Central memory CD4-positive, alpha-beta T cell (primary cell): Measurements from ENCODE around the gene COMMD6.
"Not testable (repeated sequence)": the region's sequence is repeated elsewhere in the genome, so short reads cannot be mapped to it uniquely, and the experiment has no call there.

ENCODE experiments used
- DNase-seq: peaks from one replicate; pipeline ENCODE4 v3.0.0; 2022
- total RNA-seq, 3 experiments: gene quantifications; one replicate each; lab custom pipeline; 2026; lab: John Stamatoyannopoulos, UW

COMMD6 gene
- total RNA-seq: 20.3 to 75.0 (median 30.7) reads per million in 3 experiments

DNA sequence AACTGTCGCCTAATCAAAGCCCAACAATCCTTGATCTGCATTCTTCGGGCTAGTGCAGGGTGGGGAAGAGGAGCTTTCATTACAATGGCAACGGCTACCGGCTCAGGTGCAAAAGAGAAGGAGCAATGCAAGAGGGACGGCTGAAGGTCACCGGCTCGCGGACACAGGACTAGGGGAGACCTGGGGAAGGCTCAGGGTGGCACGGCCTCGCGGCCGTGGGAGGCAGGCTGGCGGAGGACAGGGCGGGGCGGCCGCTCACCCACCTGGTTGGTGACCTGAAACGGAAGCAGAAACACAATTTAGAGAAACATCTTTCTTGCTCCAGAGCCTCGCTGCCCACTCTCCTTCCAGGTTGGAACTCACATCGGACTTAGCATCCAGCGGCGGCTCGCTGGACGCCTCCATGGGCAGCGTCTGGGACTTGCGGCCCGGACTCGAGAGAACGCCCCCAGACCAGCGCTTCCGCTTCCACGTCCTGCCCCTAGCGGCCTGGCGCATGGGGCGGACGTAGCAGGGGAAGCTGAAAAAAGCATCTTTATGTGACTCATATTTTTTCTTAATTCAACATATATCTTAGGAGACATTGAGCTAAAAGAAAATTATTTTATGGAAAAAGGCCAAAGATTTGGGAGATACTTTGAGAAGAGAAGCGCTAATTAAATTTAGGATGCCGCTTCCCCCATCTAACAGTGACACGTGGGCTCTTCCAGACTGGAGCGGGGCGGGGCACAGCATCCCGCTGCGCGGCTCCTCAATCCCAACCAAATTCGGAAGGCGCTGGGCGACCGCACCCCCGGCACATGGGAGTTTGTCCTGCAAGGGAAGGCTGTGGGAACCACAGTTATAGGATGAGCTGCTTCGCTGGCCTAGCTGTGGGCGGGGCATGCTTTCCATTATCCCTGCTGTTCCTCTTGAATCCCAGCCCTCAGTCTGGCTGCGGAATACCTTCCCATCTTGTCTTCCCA, at the start of gene COMMD6:
Gene COMMD6 (minus strand): TSS at position 441 of the 965 bp plus-strand sequence. CDS start 36 bp downstream, at position 405.
- peak; percentile 64 for DNase-seq

DNA sequence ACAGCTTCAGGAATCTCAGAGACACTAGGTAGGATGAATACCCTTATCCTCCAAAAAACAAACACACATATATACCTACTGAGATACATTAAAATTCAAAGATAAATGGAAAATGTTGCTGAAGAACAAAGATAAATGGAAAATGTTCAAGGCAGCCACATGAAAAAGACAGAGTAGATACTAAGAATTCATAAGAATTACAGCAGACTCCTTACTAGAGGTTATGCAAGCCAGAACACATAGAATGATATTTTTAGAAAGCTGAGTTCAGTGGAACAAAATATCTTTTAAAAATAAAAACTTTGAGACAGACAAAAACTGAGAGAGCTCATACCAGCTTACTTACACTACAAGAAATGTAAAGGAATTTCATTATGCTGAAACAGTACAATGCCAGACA, 47.5 kb upstream of the COMMD6 start:
- no peak for DNase-seq

DNA sequence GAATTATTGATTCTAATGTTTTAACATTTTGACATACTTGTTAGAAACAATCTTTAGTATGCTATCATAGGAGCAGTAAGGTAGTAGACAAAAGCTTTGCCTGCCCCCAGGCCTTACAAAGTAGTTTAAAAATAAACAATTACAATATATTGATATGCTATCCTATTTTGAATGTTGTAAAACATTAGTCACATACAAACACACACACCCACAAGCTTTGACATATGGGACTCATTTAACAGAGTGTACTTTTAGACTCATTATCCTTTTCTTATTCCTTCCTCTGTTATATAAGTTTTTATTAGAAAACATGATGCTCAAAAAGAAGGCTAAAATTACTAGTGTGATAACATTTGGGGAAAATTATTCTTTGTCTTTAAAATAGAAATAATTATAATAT, 45.5 kb upstream of the COMMD6 start:
- DNase-seq: no peak

DNA sequence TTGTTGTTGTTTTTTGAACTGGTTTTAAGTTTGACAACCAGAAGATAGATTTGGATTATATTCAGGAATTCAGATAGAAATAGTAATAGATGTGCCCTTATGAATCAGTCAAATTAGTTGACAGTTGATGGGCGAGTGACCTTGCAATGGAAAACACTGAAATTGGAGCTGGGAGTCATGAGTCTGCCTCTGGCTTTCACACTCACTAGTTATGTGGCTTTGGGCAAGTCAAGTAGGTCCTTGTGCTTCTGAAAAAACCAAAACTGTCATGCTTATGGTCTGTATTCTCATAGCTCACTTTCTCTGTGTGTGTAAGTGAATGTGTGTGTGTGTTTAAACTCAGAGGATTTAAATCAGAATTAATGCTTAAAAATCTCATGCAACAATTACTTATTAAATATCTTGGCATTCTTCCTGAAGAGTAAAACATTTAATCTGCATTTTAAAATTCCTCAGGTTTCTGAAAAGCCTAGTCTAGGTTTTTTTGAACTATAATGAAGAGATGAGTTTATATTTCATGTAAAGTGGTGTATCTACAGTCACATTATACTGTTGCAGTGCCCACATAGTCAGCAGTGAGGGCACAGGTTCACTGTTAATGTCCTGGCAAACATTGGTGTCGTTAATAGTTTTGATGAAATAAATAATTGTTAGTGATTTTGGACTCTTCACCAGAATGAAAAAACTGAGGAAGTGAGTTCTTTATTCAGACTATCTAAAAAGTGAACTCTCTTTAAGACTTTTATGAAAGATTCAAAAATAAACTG, 44.4 kb upstream of the COMMD6 start:
- no peak for DNase-seq

DNA sequence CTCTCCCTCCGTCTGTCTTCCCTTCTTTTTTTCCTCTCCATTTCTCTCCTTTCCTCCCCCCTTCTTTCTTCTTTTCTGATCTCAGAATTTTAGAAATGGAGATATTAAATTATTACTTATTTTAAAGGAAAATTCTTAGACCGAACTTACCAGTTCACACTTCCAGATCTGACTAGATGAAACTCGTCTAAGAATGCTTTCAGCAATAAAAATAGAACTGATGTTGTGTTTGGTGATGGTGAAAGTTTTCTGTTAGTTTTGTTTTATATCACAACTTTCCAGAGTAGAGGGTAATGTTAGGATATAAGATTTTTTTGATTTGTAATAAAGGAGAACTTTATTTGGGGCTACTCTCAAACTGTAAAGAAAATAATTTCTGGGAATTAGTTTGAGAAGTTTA, 41.9 kb upstream of the COMMD6 start:
- no peak for DNase-seq

DNA sequence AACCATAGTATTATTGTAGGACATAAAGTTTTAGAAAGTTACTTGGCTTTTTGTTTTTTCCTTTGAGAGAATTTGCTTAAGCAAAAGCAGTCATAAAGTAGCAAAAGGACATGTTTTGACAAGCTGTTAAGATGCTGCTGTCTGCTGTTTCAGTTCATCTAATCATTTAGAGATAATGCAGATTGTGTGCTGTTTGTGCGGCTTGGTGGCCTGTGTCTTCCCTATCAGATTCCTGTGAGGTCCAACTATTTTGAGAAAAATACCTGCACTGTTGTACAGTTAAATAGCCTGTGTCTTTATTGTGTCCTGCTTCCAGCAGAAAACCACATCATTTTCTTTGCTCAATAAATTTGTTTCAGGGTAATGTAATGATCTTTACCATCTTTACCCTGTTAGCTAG, 31.9 kb upstream of the COMMD6 start:
- DNase-seq: no peak

DNA sequence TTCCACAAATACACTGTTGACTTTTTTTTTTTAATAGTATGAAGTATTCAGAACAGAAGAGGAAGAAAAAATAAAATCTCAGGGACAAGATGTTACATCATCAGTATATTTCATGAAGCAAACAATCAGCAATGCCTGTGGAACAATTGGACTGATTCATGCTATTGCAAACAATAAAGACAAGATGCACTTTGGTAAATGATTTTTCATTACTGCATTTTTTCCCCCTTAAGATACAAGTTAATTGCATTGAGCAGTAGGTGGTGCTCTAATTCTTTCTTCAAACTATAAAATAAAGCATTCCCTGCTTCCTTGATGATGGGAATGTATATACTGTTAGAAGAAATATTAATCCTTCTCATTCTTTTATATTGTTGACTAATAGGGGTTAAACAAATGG, 29.0 kb upstream of the COMMD6 start:
- no peak for DNase-seq

DNA sequence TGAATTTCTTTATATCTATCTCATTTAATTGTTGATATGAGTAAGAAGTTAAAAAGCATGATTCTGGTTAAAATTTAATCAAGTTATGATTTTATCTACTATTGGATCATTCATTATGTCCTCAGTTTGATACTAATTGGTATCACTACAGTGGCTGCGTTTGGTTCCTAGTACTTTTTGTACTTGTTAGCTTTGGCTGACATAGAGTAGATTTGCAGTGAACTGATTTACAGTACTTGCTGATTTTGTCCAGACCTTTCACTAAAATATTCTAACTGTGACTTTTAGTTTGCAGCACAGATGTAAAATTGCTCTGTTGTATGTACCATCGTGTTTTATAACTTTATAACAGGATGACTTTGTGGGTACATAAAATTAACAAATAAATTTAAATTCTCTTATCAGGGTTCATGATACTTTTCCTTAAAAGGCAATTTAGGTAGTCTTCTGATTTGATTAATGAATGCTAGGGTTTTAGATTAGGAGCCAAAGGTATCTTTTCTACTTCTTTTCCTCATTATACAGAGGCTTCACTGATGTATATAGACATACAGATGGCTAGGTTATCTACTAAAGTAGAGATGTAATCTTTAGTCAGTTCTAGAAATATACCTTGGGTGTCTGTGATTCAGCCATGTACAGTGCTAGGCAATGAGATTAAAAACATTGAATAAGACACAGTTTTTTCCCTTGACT, 20.7 kb upstream of the COMMD6 start:
- DNase-seq: no peak

DNA sequence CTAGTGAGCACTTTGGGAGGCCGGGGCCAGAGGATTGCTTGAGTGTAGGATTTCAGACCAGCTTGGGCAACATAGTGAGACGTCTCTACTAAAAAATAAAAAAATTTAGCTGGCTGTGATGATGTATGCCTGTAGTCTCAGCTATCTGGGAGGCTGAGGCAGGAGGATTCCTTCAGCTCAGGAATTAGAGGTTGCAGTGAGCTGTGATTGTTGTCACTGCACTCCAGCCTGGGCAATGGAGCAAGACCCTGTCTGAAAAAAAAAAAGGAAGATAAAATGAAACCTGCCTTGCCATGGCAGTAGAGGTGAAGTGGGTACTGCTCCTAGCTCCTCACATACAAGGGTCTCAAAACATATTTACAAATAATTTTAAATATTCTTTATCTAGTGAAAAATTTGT, 19.3 kb upstream of the COMMD6 start:
- DNase-seq: no peak

DNA sequence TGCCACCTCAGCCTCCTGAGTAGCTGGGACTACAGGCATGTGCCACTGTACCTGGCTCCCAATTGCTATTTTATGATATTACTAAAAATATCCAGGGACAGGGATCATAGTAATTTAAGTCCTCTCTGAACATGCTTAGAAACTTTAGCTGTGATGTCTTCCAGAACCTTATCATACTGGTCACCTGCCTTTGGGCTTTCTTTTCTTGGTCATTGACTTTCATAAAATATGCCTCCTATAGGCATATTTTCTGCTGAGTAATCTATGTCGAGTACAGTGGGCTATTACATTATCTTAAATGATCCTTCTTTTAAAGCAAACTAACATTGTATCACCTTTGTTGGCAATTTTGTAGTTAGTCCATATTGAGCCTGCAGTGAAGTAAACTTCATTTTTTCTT, 18.2 kb upstream of the COMMD6 start:
- DNase-seq: no peak

DNA sequence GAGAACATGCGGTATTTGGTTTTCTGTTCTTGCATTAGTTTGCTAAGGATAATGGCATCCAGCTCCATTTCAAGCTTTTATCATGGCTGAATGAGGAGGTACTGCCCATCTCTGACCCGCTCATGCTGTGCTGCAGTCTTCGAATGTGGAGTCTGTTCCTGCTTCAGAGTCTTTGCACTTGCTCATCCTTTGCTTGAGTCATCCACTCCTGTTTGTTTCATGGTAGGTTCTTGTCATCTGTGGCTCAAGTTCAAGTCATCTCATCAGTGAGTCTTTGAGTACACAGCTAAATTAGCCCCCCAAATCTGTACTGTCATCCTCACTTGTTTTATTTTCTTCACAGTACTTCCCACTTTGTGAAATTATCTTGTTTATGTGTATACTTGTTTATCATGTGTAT, 17.3 kb upstream of the COMMD6 start:
- no peak for DNase-seq

DNA sequence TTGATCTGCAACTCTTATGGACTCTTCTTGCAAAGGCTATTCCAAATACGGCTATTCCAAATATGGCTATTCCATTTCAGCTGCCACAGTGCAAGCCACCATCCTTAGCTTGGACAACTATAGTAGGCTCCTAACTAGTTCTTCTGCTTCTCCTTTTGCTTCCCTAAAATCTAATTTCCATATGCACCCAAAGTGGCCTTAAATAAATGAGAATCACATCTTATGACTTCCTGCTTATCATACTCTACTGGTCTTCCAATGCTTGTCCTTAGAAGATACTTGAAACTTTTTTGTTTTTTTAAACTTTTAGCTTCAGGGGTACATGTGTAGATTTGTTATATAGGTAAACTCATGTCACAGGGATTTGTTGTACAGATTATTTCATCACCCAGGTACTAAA, 16.8 kb upstream of the COMMD6 start:
- no peak for DNase-seq

DNA sequence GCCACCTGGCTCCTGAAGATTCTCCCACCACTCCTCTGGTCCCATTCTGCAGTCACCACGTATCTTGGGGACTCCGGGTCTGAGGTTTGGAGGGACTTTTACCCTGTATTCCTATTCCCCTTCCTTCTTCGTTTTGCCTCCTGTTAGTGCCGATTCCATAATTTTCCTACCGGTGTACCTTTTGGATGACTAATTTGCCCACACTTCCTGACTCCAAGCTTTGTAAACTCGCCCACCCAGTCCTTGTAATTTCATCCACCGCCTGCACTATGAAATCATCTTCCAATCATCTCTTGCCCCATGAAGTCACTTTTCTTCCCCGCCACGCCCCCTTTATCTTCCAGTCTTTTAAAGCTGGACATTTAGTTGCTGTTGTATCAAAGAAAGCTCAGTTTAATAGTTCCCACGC, 12.5 kb upstream of the COMMD6 start:
- DNase-seq: no peak

DNA sequence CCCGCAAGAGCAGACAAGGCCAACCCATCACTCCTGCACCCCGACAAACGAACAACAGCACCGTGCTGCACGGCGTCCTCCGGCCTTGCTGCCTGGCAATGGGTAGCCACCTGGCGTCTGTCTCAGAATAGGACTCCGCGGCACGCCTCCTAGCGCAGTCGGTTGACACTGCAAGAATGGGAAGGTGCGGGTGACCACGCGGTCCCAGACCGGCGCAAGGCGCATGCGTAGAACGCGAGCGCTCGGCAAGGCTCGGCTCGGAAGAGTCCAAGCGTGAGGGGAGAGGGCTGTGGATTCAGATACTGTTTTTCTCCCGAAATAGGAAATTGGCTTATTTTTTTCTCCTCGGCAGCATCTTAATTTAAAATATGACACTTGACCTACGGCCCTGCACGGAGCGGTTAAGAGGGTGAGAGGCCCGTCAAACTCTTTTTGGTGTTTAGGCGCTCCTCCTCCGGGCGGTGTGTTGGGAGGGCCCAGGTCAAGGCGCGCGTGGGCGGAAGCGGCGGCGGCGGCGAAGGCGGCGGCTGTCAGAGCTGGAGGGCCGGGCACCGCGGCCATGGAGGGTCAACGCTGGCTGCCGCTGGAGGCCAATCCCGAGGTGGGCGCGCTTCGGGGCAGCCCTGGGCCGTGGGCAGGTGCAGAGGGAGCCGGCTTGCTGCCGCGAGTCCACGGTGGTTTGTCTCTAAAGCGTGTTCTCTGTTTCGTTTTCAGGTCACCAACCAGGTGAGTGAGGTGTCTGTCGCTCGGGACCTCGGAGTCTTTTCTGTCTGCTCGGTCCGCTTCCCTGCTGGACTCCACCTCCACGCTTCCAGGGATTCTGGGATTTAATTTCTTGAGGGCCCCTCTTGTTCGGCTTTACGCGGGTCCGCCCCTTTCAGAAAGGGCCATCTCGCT, 11.9 kb upstream of the COMMD6 start, which contains the start of gene UCHL3:
Gene UCHL3 (plus strand): TSS at position 530 of the 897 bp plus-strand sequence. CDS start 30 bp downstream, at position 560.
- DNase-seq: peak; percentile 96

DNA sequence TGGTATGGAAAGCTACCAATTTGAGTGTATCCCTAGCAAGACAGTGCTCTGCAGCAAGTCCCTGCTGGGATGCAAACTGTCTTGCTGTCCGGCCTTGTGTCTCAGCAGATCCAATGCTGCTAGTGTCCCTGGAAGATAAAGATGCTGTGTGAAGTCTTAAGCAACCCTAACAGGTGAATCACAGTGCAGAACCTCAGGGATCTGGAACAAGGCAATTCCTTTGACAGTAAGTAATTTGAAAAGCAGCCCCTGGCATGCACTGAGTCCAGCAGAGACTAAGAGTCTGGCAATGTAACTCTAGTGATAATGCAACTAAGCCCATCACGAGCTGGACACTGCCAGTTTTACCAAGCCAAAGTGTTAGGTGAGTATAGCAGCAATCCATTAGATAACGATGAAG, 10.3 kb upstream of the COMMD6 start:
- DNase-seq: no peak

DNA sequence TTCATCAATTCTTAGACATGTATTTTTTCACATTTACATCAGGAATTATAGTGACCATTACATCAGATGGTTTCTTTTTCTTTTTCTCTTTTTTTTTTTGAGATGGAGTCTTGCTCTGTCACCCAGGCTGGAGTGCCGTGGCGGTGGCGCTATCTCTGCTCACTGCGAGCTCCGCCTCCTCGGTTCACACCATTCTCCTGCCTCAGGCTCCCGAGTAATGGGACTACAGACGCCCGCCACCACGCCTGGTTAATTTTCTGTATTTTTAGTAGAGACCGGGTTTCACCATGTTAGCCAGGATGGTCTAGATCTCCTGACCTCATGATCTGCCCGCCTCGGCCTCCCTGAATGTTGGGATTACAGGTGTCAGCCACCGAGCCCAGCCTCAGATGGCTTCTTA, 7.7 kb upstream of the COMMD6 start:
- not testable (repeated sequence) for DNase-seq

DNA sequence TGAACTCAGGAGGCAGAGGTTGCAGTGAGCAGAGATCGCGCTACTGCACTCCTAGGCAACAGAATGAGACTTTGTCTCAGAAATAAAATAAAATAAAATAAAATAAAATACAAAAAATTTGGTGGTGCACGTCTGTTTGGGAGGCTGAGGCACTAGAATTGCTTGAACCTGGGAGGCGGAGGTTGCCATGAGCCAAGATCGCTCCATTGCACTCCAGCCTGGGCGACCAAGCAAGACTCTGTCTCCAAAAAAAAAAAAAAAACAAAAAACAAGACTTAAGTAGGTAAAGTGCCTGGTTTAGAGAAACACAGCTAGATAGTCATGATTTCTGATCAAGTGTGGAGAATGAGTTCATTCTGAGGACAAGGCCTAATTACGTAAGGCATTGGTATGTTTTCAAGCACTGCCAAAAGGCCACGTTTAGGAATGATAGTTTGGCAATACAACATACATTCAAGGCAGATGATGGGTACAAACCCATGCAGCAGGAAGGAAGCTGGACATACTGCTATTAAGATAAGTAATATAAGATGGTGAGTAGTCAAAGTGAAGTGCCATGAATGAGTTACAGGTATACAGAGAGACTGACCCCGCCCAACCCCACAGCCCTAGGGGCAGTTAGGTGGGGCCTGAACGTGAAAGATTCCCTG, 7.2 kb upstream of the COMMD6 start:
- no peak for DNase-seq

DNA sequence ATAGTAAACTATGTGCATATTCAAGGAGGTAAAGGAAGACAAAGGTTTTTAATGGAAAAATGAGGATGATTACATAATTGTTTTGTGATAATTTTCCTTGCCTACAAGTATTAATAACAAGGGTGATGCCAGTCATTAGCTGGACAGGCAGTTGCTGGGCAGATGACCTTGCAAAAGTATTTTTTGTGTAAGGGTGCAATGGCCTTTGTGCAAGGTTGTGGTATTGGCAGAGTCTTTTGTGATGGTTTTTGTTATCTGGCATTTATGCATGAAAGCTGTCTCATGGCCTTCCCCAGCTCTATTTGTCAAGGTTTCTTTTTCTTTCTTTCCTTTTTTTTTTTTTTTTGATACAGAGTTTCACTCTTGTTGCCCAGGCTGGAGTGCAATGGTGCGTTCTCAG, 4.3 kb upstream of the COMMD6 start:
- no peak for DNase-seq

DNA sequence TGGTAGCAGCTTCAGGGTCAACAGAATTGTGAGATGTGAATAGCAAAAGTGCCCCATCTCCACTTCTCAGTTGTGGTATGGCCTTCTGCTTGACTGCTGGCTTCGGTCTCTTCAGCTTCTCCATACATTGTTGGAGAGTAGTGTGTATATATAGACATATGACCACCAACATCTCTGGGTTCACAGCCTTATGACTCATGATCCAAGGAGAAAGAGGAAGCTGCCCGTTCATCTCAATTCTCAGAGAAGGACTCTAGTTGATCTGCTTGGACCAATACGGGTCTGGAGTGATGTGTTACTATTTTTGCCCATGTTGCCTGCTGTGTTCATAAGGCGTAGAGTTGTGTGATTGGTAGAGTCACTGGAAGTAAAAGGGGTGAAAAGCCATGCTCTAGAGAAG, 3.6 kb upstream of the COMMD6 start:
- DNase-seq: no peak

DNA sequence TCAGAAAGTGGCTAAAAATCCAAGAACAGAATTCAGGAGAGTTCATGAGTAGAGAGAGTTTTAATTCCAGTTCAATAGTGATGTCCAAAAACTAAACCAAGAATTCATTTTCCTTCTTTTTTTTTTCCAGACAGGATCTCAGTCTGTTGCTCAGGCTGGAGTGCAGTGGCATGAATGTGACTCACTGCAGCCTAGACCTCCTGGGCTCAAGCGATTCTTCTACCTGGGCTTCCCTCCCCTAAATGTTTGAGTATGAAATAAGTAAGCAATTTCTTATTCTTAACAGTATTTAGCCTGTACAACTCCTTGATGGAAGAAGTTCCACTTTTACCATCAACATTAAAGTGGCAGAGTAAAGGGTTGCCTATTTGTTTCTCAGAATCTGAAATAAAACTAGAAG, 3.8 kb downstream of the COMMD6 start:
- DNase-seq: no peak

DNA sequence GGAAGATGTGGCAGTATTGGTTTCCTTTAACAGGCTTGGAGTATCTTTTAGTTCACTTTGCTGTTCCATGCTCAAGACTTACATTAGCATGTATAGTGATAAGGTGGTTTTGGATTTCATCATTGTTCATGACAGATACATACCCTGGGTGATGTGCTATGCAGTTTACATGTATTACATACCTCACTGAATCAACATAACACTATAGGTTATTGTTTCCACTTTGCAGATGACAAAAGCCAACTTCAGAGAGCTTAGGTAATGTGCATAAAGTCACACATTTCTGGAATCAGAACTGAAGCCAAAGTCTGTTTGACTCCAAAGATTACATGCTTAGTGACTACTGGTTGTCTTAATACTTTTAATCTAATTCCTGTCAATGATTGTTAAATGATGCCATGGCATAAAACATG, 7.1 kb downstream of the COMMD6 start:
- DNase-seq: no peak
